ENCODE data around the gene UBQLN3. TPM values are rescaled to one million over a fixed set of nuclear protein-coding genes. Genes with fewer than 3 reads are reported as not detected.

UBQLN3 gene
- total and polyA plus RNA-seq, 2 donors (not counting 3 experiments of a cell fraction or from before 2014, with no cell fraction given) = not detected

- CTCF ChIA-PET = no interaction called here
- intact Hi-C loops (cut with micrococcal nuclease) (no loop called here), dilution Hi-C loops (cut with MboI; ENCODE audit: extremely low pct_ligation_motif_present, low sequenced_read_pairs) (no loop called here)
- Histone ChIP-seq H3K27me3 (ENCODE audit: control insufficient read depth in 2 of 2, insufficient read depth in 2 of 2, low read length in 2 of 2) (no peaks in the 10 kb centered on the region), H3K4me1 (ENCODE audit: control insufficient read depth, extremely low read depth, insufficient read depth, low read length) (no peaks in the 10 kb centered on the region), H3K79me2 (ENCODE audit: control insufficient read depth, insufficient read depth, low read length) (no peaks in the 10 kb centered on the region), H4K20me1 (replicated peaks; ENCODE audit: control insufficient read depth, extremely low read depth, insufficient read depth, low read length) (no peaks in the 10 kb centered on the region), H3K36me3 (ENCODE audit: control insufficient read depth in 2 of 2, extremely low read depth in 1 of 2, insufficient read depth in 2 of 2, low read length in 2 of 2) (no peaks in the 10 kb centered on the region), H3K27ac (ENCODE audit: insufficient read depth, low read depth, low read length) (no peak within 1 kb of the TSS), H3K9ac (replicated peaks; ENCODE audit: extremely low read depth, insufficient read depth, low read length) (no peak within 1 kb of the TSS), H3K9me3 (replicated peaks; ENCODE audit: control insufficient read depth, insufficient read depth, low read length) (no peaks in the 10 kb centered on the region), H3K4me3 (replicated peaks in 1 of 3; ENCODE audit: insufficient read depth in 1 of 3, low read depth in 1 of 3, low read length in 3 of 3) (no peak within 1 kb of the TSS), H2AFZ (ENCODE audit: low read depth, low read length) (no peak within 1 kb of the TSS), H3K9me1 (replicated peaks; ENCODE audit: control insufficient read depth, extremely low read depth, insufficient read depth, low read length) (no peaks in the 10 kb centered on the region), H3K4me2 (ENCODE audit: insufficient read depth, low read length) (no peak within 1 kb of the TSS)
- no peak for DNase-seq (ENCODE audit: low read depth, low spot score)
- TF ChIP-seq MAX (IDR thresholded peaks at IDR 0.05; ENCODE audit: insufficient read depth, insufficient read length) (no peak), MYC (IDR thresholded peaks at IDR 0.05; ENCODE audit: low read depth, low read length) (no peak), GATA2 (IDR thresholded peaks at IDR 0.05; ENCODE audit: insufficient read depth, insufficient read length, low read depth, low read length) (no peak), JUN (IDR thresholded peaks at IDR 0.05; ENCODE audit: borderline replicate concordance, insufficient read depth, insufficient read length, low read depth) (no peak), POLR2AphosphoS5 (IDR thresholded peaks at IDR 0.05; ENCODE audit: insufficient read depth, low read depth, low read length) (no peak), FOS (IDR thresholded peaks at IDR 0.05; ENCODE audit: borderline replicate concordance, insufficient read depth, low read length) (no peak), POLR2A (IDR thresholded peaks at IDR 0.05; ENCODE audit: low read depth, low read length) (no peak), EZH2 (IDR thresholded peaks at IDR 0.05; ENCODE audit: borderline replicate concordance, low read depth, low read length, severe bottlenecking) (no peak), CTCF (IDR thresholded peaks at IDR 0.05; ENCODE audit: extremely low read depth in 1 of 2, insufficient read depth in 1 of 2, low read depth in 1 of 2, low read length in 2 of 2) (no peak)
- FAIRE-seq = no peak
- POLR2A ChIA-PET = no interaction called here
- no TSS peak for BruUV-seq (replicated peaks)
Measured at GRCh38 chr11:5548440-5548839, 38.7 kb upstream of the UBQLN3 start, which contains the start of gene OR52H1. OR52H1 (minus strand) TSS chr11:5548540; CDS start chr11:5545505, 3,035 bp downstream.

Measured in endothelial cell of umbilical vein (primary cell).